Smooth muscle cell (in vitro differentiated cells): ENCODE measurements around the gene MEDAG. TPM values are rescaled to one million over a fixed set of nuclear protein-coding genes. Genes with fewer than 3 reads are reported as not detected.

Experiments
- DNase-seq: peaks from one replicate; lab custom pipeline; 2025; ENCODE audit not compliant: unreplicated experiment; lab: John Stamatoyannopoulos, UW
- H2AFZ ChIP-seq: fragments of 200-600 bp; sonication (generic); 2 replicates; pipeline ENCODE4 v1.6.0; 2016; ENCODE audit warnings: antibody characterized with exemption, low read depth, mild to moderate bottlenecking
- H3F3A ChIP-seq: fragments of 200-600 bp; sonication (generic); 2 replicates; pipeline ENCODE4 v1.6.0; 2017; ENCODE audit warnings: antibody characterized with exemption, low read depth
- H3K27ac ChIP-seq: fragments of 200-600 bp; sonication (generic); 2 replicates; pipeline ENCODE4 v1.5.1; 2016; ENCODE audit warnings: low read depth, mild to moderate bottlenecking
- H3K27me3 ChIP-seq: fragments of 200-600 bp; sonication (generic); 2 replicates; pipeline ENCODE4 v1.6.1; 2016; ENCODE audit warnings: low read depth, mild to moderate bottlenecking
- H3K36me3 ChIP-seq: fragments of 200-600 bp; sonication (generic); 2 replicates; pipeline ENCODE4 v1.5.1; 2016; ENCODE audit warnings: low read depth
- H3K4me1 ChIP-seq: fragments of 200-600 bp; sonication (generic); 2 replicates; pipeline ENCODE4 v1.5.1; 2016; ENCODE audit warnings: low read depth
- H3K4me2 ChIP-seq: fragments of 200-600 bp; sonication (generic); 2 replicates; pipeline ENCODE4 v1.6.0; 2016; ENCODE audit warnings: mild to moderate bottlenecking
- H3K4me3 ChIP-seq: fragments of 200-600 bp; sonication (generic); 2 replicates; pipeline ENCODE4 v1.5.1; 2016; ENCODE audit warnings: mild to moderate bottlenecking
- H3K79me2 ChIP-seq: fragments of 200-600 bp; sonication (generic); 2 replicates; pipeline ENCODE4 v1.6.0; 2016; ENCODE audit warnings: low read depth, mild to moderate bottlenecking
- H3K9ac ChIP-seq: fragments of 200-600 bp; sonication (generic); 2 replicates; pipeline ENCODE4 v1.6.0; 2016; ENCODE audit warnings: low read depth
- H3K9me3 ChIP-seq: fragments of 200-600 bp; sonication (generic); replicated peaks from 2 replicates; pipeline ENCODE4 v1.5.1; 2016; ENCODE audit warnings: low read depth
- H4K20me1 ChIP-seq: fragments of 200-600 bp; sonication (generic); 2 replicates; pipeline ENCODE4 v1.6.0; 2016; ENCODE audit warnings: low read depth
- CTCF ChIP-seq: fragments of 200-600 bp; sonication (generic); IDR thresholded peaks from 2 replicates; pipeline ENCODE4 v1.5.1; 2017; ENCODE audit warnings: borderline replicate concordance, mild to moderate bottlenecking, antibody characterized with exemption; ENCODE audit not compliant: insufficient read depth, poor library complexity, severe bottlenecking
- WGBS: methylation state at CpG from one replicate; pipeline ENCODE4 v1.1.7; 2016; ENCODE audit warnings: low lambda C conversion rate; 5-methylcytosine and 5-hydroxymethylcytosine counted together
- polyA plus RNA-seq: library from polyadenylated mRNA; unstranded; fragments of >200 nt; fragmentation: Nextera tagmentation; extraction: Ambion mirVana; gene quantifications from 2 replicates; pipeline ENCODE4 v1.2.1, GENCODE V29; 2016
- total RNA-seq: library from RNA; depleted of rRNA; stranded (reverse); fragments of >200 nt; gene quantifications from 2 replicates; pipeline ENCODE4 v1.2.3, GENCODE V29; 2014

The MEDAG gene
- total and polyA plus RNA-seq, 2 experiments from 2014 or later = not detected

DNA sequence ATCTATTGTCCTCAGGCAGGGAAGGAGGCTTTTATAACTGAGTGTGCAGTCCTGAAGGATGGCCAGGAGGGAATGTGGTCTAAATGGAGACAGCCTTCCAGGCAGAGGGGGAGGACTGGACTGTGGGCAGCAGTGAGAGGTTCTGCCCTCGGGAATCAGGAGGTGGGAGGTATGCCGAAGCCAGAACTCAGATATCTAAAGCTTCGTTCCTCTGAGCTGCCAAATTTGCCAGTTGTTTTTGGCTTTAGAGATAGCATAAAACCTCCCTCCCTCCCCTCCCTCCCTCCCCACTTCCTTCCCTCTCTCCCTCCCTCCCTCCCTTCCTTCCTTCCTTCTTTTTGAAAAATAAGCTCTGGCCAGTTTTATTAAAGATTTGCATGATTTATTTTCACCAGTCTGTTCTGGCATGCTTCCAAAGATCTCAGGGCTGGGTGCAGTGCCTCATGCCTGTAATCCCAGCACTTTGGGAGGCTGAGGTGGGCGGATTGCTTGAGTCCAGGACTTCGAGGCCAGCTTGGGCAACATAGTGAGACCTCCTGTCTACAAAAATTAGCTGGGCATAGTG, 2.4 kb downstream of the MEDAG start:
- 12% methylated on average over 5 of the region's 5 CpGs for WGBS
- Histone ChIP-seq H4K20me1 (no peaks in the 10 kb centered on the region), H3K9ac (no peak overlapping the region), H3F3A (peaks cover 20% of the 10 kb centered on the region), H2AFZ (peak overlapping the region; percentile 12), H3K27ac (peak overlapping the region; percentile 86), H3K36me3 (no peaks in the 10 kb centered on the region), H3K4me2 (peak overlapping the region; percentile 62), H3K4me3 (no peak overlapping the region), H3K9me3 (no peaks in the 10 kb centered on the region), H3K4me1 (peaks cover 17% of the 10 kb centered on the region), H3K79me2 (no peaks in the 10 kb centered on the region), H3K27me3 (no peaks in the 10 kb centered on the region)
- DNase-seq = no peak
- TF ChIP-seq CTCF = no peak

DNA sequence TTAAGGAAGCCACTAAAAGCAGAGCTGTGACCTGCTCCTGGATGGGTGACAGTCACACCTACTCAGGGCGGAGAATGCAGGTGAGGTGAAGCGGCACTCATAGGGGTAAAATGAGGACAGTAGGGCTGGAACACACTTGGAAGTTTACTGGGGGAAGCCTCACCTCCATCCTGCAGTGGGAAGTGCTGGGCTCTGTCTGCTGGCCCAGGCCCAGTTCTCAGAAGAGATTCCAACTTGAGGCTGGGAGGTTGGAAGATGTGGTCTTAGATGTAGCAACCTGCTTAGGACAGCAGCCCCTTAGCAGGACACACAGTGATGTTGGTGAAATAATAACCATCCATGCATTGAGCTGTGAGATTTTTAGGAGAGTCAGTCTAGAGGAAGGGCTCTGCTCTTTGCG, 4.6 kb downstream of the MEDAG start:
- H3K79me2 ChIP-seq = no peaks in the 10 kb centered on the region
- no peaks in the 10 kb centered on the region for H3K27me3 ChIP-seq
- no peak overlapping the region for H3K4me3 ChIP-seq
- no peak for TF ChIP-seq CTCF
- 94% methylated on average over 3 of the region's 3 CpGs for WGBS
- no peaks in the 10 kb centered on the region for H3K9me3 ChIP-seq
- no peak overlapping the region for H3K27ac ChIP-seq
- H3K9ac ChIP-seq = no peak overlapping the region
- H2AFZ ChIP-seq = no peak overlapping the region
- H3K36me3 ChIP-seq = no peaks in the 10 kb centered on the region
- no peak for DNase-seq
- H3K4me1 ChIP-seq = peaks cover 17% of the 10 kb centered on the region
- no peak overlapping the region for H3K4me2 ChIP-seq
- peaks cover 20% of the 10 kb centered on the region for H3F3A ChIP-seq
- H4K20me1 ChIP-seq = no peaks in the 10 kb centered on the region

GRCh38 chr13:30915691-30916541, 9.8 kb downstream of the MEDAG start:
- H2AFZ ChIP-seq = no peak overlapping the region
- no peak overlapping the region for H3K4me3 ChIP-seq
- H3K9ac ChIP-seq = no peak overlapping the region
- H3K4me1 ChIP-seq = no peaks in the 10 kb centered on the region
- H3K9me3 ChIP-seq = no peaks in the 10 kb centered on the region
- DNase-seq = no peak
- no peaks in the 10 kb centered on the region for H3K27me3 ChIP-seq
- no peak overlapping the region for H3K4me2 ChIP-seq
- 77% methylated on average over 19 of the region's 19 CpGs for WGBS
- no peaks in the 10 kb centered on the region for H4K20me1 ChIP-seq
- H3K79me2 ChIP-seq = no peaks in the 10 kb centered on the region
- H3K36me3 ChIP-seq = no peaks in the 10 kb centered on the region
- H3F3A ChIP-seq = no peaks in the 10 kb centered on the region
- no peak overlapping the region for H3K27ac ChIP-seq
- TF ChIP-seq CTCF = no peak
